MM.1S (cell line): Measurements from ENCODE around the gene BCHE.

Experiments
- DNase-seq: peaks from one replicate; pipeline ENCODE4 v3.0.0-alpha.2; 2015
- H2AFZ ChIP-seq: fragments of 300-600 bp; sonication (generic); 2 replicates; pipeline ENCODE4 v1.6.0; 2016; ENCODE audit warnings: antibody characterized with exemption, low read length
- H3F3A ChIP-seq: fragments of 300-600 bp; sonication (generic); 2 replicates; pipeline ENCODE4 v1.6.1; 2016; ENCODE audit warnings: mild to moderate bottlenecking, antibody characterized with exemption, low read length, moderate library complexity, mixed read lengths; ENCODE audit not compliant: insufficient read depth
- H3K27ac ChIP-seq: fragments of 300-600 bp; sonication (generic); 2 replicates; pipeline ENCODE4 v1.5.1; 2016; ENCODE audit warnings: mild to moderate bottlenecking, low read length
- H3K27me3 ChIP-seq: fragments of 300-600 bp; sonication (generic); replicated peaks from 2 replicates; pipeline ENCODE4 v1.6.0; 2016; ENCODE audit warnings: low read length; ENCODE audit not compliant: insufficient read depth
- H3K36me3 ChIP-seq: fragments of 300-600 bp; sonication (generic); replicated peaks from 2 replicates; pipeline ENCODE4 v1.6.1; 2016; ENCODE audit warnings: mild to moderate bottlenecking, low read length, mixed read lengths; ENCODE audit not compliant: insufficient read depth
- H3K4me1 ChIP-seq: fragments of 300-600 bp; sonication (generic); 2 replicates; pipeline ENCODE4 v1.6.1; 2016; ENCODE audit warnings: low read length, mixed read lengths
- H3K4me2 ChIP-seq: fragments of 300-600 bp; sonication (generic); 2 replicates; pipeline ENCODE4 v1.6.0; 2016; ENCODE audit warnings: low read depth, low read length
- H3K4me3 ChIP-seq: fragments of 300-600 bp; sonication (generic); 2 replicates; pipeline ENCODE4 v1.5.1; 2016; ENCODE audit warnings: low read length, mixed read lengths
- H3K79me2 ChIP-seq: fragments of 300-600 bp; sonication (generic); 2 replicates; pipeline ENCODE4 v1.6.1; 2016; ENCODE audit warnings: mixed run types, low read length, mixed read lengths
- H3K9ac ChIP-seq: fragments of 300-600 bp; sonication (generic); 2 replicates; pipeline ENCODE4 v1.6.1; 2016; ENCODE audit warnings: low read length, mixed read lengths
- H3K9me2 ChIP-seq: fragments of 300-600 bp; sonication (generic); replicated peaks from 2 replicates; pipeline ENCODE4 v1.6.1; 2016; ENCODE audit warnings: mild to moderate bottlenecking, low read length, mixed read lengths; ENCODE audit not compliant: insufficient read depth
- H3K9me3 ChIP-seq: fragments of 300-600 bp; sonication (generic); replicated peaks from 2 replicates; pipeline ENCODE4 v1.6.1; 2016; ENCODE audit warnings: mild to moderate bottlenecking, low read length, mixed read lengths; ENCODE audit not compliant: insufficient read depth
- H4K20me1 ChIP-seq: fragments of 300-600 bp; sonication (generic); 2 replicates; pipeline ENCODE4 v1.6.1; 2016; ENCODE audit warnings: mild to moderate bottlenecking, low read length, moderate library complexity, mixed read lengths; ENCODE audit not compliant: insufficient read depth
- CTCF ChIP-seq: fragments of 300-600 bp; sonication (generic); IDR thresholded peaks from 2 replicates; pipeline ENCODE4 v1.5.1; 2016; ENCODE audit warnings: antibody characterized with exemption, low read length, mixed read lengths
- EZH2 ChIP-seq: fragments of 300-600 bp; sonication (generic); optimal IDR thresholded peaks from 2 replicates; pipeline ENCODE3; 2017; ENCODE audit warnings: low read depth, mild to moderate bottlenecking, antibody characterized with exemption, low read length, mixed read lengths
- EZH2phosphoT487 ChIP-seq: fragments of 300-600 bp; sonication (generic); IDR thresholded peaks from 2 replicates; pipeline ENCODE4 v1.6.1; 2018; ENCODE audit warnings: antibody characterized with exemption, low read length

Gene BCHE

GRCh38 chr3:165846056-165846455 lies 8.8 kb upstream of the BCHE start:
- no peaks in the 10 kb centered on the region for H3F3A ChIP-seq
- H3K27me3 ChIP-seq: no peaks in the 10 kb centered on the region
- no peak overlapping the region for H2AFZ ChIP-seq
- no peak overlapping the region for H3K4me2 ChIP-seq
- no peak for TF ChIP-seq EZH2phosphoT487
- TF ChIP-seq CTCF: no peak
- no peak for TF ChIP-seq EZH2
- no peak for DNase-seq
- no peaks in the 10 kb centered on the region for H3K9me2 ChIP-seq
- H3K4me3 ChIP-seq: no peak overlapping the region
- no peak overlapping the region for H3K27ac ChIP-seq
- no peaks in the 10 kb centered on the region for H3K79me2 ChIP-seq
- H3K36me3 ChIP-seq: no peaks in the 10 kb centered on the region
- no peaks in the 10 kb centered on the region for H4K20me1 ChIP-seq
- no peaks in the 10 kb centered on the region for H3K4me1 ChIP-seq
- H3K9ac ChIP-seq: no peak overlapping the region
- H3K9me3 ChIP-seq: no peaks in the 10 kb centered on the region; the same call in 1 of the 2 replicates

- H3K9me2 ChIP-seq: no peaks in the 10 kb centered on the region
- H3K4me3 ChIP-seq: no peak overlapping the region
- no peaks in the 10 kb centered on the region for H3K79me2 ChIP-seq
- no peaks in the 10 kb centered on the region for H3K36me3 ChIP-seq
- no peaks in the 10 kb centered on the region for H3F3A ChIP-seq
- H3K4me2 ChIP-seq: no peak overlapping the region
- no peaks in the 10 kb centered on the region for H3K4me1 ChIP-seq
- H3K27me3 ChIP-seq: no peaks in the 10 kb centered on the region
- TF ChIP-seq CTCF: no peak
- TF ChIP-seq EZH2phosphoT487: no peak
- TF ChIP-seq EZH2: no peak
- H3K27ac ChIP-seq: no peak overlapping the region
- DNase-seq: no peak
- H2AFZ ChIP-seq: no peak overlapping the region
- H3K9me3 ChIP-seq: no peaks in the 10 kb centered on the region; the same call in 1 of the 2 replicates
- H4K20me1 ChIP-seq: no peaks in the 10 kb centered on the region
- no peak overlapping the region for H3K9ac ChIP-seq
These were observed 2.3 kb upstream of the BCHE start for GRCh38 chr3:165839296-165840076.

GRCh38 chr3:165837801-165838200 lies 578 bp upstream of the BCHE start:
- H3K9ac ChIP-seq: no peak overlapping the region

More at GRCh38 chr3:165837801-165838200, 578 bp upstream of the BCHE start:
- Histone ChIP-seq H3K4me1 (no peaks in the 10 kb centered on the region), H2AFZ (no peak overlapping the region), H3K4me3 (no peak overlapping the region), H3K27me3 (no peaks in the 10 kb centered on the region), H3K4me2 (no peak overlapping the region), H4K20me1 (no peaks in the 10 kb centered on the region), H3K79me2 (no peaks in the 10 kb centered on the region), H3K9me2 (no peaks in the 10 kb centered on the region), H3F3A (no peaks in the 10 kb centered on the region), H3K36me3 (no peaks in the 10 kb centered on the region), H3K27ac (no peak overlapping the region), H3K9me3 (no peaks in the 10 kb centered on the region)
- no peak for DNase-seq
- TF ChIP-seq CTCF (no peak), EZH2 (no peak), EZH2phosphoT487 (no peak)
